Subcutaneous adipose tissue (tissue), 4 donors: ENCODE results near the gene NUP93. TPM values are rescaled to one million over a fixed set of nuclear protein-coding genes. Genes with fewer than 3 reads are reported as not detected.

Experiments used
- total RNA-seq, 4 donors: library from RNA; depleted of rRNA; stranded (reverse); fragments of >200 nt; gene quantifications; one replicate each; pipeline ENCODE4 v1.1.0, GENCODE V29; 2016
- TF ChIP-seq, protein P1 (sequence below): fragments of 450-650 bp; IDR thresholded peaks from one replicate; pipeline ENCODE4 v1.5.1; 2016; ENCODE audit warnings: low read depth, mild to moderate bottlenecking, control low read depth, antibody characterized with exemption, moderate library complexity

NUP93 gene
- total RNA-seq, 4 donors from 2014 or later = 28.4 to 57.6 (median 47.5) TPM

DNA sequence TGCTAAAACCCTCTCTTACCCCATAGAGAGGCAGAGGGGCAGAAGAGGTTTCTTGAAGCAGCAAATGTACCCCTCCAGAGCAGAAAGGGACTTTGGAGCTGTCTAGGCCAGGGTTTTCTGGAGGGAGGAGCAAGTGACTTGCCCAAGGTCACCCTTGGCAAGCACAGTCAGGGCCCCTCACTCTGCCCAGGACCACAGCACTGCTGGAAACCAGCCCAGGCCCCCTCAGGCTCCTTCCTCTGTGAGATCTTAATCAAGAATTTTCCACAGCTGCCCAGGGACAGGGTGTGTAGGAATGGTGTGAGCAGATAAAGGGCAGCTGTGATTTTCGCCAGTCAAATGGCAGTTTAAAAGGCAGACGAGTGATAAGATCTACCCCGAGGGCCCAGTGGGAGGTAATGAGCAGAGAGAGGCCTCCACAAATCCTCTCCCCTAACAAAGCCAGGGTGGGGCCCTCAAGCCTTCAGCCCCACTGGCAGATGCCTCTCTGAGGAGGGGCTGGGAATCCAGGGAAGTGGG lies 131.2 kb downstream of the NUP93 start:
- TF ChIP-seq, protein P1, sequence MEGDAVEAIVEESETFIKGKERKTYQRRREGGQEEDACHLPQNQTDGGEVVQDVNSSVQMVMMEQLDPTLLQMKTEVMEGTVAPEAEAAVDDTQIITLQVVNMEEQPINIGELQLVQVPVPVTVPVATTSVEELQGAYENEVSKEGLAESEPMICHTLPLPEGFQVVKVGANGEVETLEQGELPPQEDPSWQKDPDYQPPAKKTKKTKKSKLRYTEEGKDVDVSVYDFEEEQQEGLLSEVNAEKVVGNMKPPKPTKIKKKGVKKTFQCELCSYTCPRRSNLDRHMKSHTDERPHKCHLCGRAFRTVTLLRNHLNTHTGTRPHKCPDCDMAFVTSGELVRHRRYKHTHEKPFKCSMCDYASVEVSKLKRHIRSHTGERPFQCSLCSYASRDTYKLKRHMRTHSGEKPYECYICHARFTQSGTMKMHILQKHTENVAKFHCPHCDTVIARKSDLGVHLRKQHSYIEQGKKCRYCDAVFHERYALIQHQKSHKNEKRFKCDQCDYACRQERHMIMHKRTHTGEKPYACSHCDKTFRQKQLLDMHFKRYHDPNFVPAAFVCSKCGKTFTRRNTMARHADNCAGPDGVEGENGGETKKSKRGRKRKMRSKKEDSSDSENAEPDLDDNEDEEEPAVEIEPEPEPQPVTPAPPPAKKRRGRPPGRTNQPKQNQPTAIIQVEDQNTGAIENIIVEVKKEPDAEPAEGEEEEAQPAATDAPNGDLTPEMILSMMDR = no peak

DNA sequence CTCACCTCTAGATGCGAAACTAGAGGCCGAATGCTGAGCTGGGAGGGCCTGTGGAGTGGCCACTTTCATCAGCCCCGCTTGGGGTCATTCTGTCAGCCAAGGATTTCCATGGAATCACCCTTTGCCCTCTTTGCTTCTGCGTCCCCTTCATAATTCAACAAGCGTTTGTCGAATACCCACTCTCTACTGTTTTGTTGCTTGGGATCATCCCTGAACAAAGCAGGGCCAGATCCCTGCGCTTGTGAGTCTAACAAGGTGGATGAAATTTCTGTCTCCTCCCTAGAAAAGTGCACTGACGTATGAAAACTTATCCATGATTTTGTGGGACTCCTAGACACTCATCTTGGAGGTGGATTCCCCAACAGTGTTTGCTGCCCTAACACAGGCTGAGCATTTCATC lies 131.8 kb downstream of the NUP93 start:
- TF ChIP-seq, protein P1 = no peak

- TF ChIP-seq, protein P1 = no peak
Observed at GRCh38 chr16:56862776-56863175, 132.8 kb downstream of the NUP93 start.

- TF ChIP-seq, protein P1 = no peak
Observed at GRCh38 chr16:56864960-56865359, 135.0 kb downstream of the NUP93 start, which contains the start of gene SLC12A3. Gene SLC12A3, plus strand, starts transcription at chr16:56865207. Its CDS starts 29 bp downstream, at chr16:56865236.

DNA sequence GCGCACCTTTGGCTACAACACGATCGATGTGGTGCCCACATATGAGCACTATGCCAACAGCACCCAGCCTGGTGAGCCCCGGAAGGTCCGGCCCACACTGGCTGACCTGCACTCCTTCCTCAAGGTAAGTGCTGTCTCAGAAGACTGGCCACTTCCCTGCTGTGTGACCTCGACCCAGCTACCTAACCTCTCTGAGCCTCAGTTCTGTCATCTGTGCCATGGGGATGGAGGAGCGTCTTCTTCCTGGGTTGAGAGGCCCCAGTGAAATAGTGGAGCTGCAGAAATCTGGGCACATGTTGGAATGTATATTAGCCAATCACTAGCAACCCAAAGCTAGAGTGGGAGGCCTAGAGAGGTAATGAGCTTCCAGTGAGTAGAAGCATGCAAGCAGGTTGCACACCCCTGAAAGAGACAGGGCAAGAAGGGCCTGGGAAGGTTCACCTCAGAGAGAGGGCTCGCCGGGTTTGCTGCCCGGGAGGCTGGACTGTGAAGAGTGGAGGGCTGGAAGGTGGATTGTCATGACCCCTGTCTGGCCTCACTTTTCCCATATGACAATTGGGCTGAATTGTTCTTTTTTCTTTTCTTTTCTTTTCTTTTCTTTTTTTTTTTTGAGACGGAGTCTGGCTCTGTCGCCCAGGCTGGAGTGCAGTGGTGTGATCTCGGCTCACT lies 135.6 kb downstream of the NUP93 start:
- TF ChIP-seq, protein P1 = no peak

DNA sequence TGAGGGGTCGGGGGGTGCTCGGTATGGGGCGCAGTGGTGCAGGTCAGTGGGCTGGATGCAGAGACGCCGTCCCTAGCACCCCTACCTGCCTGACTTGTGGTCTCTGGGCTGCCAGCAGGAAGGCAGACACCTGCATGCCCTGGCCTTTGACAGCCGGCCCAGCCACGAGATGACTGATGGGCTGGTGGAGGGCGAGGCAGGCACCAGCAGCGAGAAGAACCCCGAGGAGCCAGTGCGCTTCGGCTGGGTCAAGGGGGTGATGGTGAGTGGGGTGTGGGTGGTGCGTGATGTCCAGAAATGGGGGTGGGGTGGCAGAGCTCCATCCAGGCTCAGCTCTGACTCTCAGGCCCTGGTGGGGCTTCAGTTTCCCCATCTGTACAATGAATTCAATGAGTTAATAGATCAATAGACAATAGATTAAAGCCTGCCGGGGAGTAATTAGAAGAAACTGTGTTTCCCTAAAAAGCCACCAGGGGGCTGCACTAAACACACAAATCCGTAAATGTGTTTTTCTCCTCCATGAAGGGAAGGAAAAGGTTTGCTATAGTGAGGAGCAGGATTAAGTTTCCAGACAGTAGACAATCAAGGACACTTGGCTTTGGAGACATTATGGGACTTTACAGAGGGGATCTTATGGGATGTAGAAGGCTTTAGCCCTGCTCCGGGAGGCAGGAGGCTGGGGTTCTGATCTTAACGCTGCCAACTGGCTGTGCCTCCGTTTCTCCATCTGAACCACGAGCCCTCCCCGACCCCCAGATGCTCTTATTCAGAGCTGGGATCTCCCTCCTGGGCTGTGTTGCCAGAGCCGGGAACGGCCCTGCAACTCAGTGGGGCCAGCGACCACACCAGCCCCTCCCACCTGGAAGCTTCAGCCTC lies 137.3 kb downstream of the NUP93 start:
- TF ChIP-seq, protein P1 = no peak

- TF ChIP-seq, protein P1 = no peak
Observed at GRCh38 chr16:56868175-56868574, 138.2 kb downstream of the NUP93 start.
